Astrocyte of the spinal cord (primary cell): ENCODE data around the gene DBF4B.

Source experiments
- DNase-seq: peaks from one replicate; pipeline ENCODE4 v3.0.0; 2011; ENCODE audit warnings: low read depth, low spot score
- H3K4me3 ChIP-seq: 2 replicates; pipeline ENCODE4 v1.5.1; 2011; ENCODE audit warnings: low read depth, mild to moderate bottlenecking, low read length, moderate library complexity
- in situ Hi-C: cut with HindIII; loops from 2 replicates; pipeline ENCODE4 v1.10.0; 2017; ENCODE audit warnings: low sequenced_read_pairs
- TF ChIP-seq, protein P1 (sequence below): IDR thresholded peaks from 2 replicates; pipeline ENCODE4 v1.5.1; 2012; ENCODE audit warnings: low read depth, mild to moderate bottlenecking, low read length, inconsistent platforms

DBF4B gene, protein sequence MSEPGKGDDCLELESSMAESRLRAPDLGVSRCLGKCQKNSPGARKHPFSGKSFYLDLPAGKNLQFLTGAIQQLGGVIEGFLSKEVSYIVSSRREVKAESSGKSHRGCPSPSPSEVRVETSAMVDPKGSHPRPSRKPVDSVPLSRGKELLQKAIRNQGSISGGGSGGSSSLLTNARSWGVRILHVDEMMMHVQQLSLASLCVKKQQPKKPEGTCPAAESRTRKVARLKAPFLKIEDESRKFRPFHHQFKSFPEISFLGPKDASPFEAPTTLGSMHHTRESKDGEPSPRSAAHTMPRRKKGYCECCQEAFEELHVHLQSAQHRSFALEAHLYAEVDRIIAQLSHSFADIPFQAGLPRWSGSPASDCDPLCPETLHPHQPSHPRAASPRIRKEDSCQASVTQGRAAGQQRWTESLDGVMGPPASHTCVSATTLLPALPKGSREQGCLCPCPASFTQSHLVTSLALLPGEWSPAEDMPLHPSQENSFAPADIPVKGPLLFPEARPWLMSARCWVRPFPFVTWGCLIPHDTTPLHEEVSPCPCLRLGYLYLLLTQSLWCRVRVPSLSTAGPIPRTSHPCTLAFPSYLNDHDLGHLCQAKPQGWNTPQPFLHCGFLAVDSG

DNA sequence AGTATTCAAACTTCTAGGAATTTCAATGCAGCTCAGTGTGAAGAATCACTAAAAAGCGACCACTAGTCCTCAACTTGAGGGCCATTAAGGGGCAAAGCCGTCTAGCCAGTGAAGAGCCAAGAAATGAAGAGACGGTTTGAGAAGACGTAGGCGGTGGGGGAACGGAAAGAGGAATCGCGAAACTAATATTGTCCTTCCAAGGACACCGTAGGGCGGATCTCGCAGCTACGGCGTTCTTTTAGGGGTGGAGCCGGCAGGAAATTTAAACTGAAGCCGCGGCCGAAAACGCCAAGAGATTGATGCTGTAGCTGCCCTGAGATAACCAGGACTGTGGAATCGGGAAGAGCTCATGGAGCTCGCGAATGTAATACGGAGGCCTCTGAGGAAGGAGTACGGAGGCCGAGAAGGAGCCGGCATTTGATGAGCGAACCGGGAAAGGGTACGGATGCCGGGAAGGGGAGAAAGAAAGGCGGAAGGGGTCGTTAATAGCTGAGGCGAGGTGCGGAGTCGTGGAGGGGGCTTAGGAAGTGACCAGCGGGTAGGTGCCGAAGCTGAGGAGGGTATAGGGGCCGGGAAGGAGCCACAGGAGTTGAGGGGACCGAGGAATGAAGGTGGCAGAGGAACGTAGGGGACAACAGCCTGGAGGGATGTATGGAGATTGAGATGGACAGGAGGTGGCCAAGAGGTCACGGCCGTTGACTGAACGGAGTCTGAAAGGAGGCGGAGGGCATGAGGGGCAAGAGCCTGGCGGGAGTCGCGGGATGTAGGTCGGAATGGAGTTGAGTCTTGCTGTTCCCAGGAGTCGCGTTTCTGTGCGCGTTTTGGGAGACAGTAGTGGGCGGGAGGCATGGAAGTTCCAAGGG lies at the start of gene DBF4B:
DBF4B (plus strand) TSS at position 265 of the 863 bp plus-strand sequence; CDS start at position 421, 156 bp downstream.
- TF ChIP-seq, protein P1, sequence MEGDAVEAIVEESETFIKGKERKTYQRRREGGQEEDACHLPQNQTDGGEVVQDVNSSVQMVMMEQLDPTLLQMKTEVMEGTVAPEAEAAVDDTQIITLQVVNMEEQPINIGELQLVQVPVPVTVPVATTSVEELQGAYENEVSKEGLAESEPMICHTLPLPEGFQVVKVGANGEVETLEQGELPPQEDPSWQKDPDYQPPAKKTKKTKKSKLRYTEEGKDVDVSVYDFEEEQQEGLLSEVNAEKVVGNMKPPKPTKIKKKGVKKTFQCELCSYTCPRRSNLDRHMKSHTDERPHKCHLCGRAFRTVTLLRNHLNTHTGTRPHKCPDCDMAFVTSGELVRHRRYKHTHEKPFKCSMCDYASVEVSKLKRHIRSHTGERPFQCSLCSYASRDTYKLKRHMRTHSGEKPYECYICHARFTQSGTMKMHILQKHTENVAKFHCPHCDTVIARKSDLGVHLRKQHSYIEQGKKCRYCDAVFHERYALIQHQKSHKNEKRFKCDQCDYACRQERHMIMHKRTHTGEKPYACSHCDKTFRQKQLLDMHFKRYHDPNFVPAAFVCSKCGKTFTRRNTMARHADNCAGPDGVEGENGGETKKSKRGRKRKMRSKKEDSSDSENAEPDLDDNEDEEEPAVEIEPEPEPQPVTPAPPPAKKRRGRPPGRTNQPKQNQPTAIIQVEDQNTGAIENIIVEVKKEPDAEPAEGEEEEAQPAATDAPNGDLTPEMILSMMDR: no peak
- peak within 1 kb of the TSS; percentile 99 for H3K4me3 ChIP-seq
- DNase-seq: peak; percentile 93
- in situ Hi-C loops: no loop called here

DNA sequence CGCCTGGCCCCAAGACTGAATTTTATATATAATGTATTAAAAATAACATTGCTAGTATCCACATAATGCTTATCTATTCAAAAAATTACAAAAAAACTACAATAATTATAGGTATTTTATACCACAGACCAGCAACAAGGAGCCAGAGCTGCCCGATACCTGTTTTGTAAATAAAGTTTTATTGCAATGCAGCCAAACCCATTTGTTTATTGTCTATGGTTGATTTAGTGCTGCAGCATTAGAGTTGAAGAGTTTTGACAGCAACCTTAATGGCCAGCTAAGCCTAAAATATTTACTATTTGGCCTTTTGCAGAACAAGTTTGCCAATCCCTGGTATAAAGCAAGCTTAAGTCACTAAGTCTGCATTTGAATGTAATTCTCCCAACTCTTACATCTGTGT lies 46.6 kb upstream of the DBF4B start:
- in situ Hi-C loops: no loop called here
- DNase-seq: no peak
- no peak overlapping the region for H3K4me3 ChIP-seq
- TF ChIP-seq, protein P1: no peak

- no peak overlapping the region for H3K4me3 ChIP-seq
- in situ Hi-C loops: no loop called here
- no peak for DNase-seq
- TF ChIP-seq, protein P1: no peak
Observed at GRCh38 chr17:44663095-44663494, 45.4 kb upstream of the DBF4B start.

- DNase-seq: no peak
- in situ Hi-C loops: no loop called here
- no peak overlapping the region for H3K4me3 ChIP-seq
- TF ChIP-seq, protein P1: no peak
Observed at GRCh38 chr17:44664867-44665266, 43.6 kb upstream of the DBF4B start.

DNA sequence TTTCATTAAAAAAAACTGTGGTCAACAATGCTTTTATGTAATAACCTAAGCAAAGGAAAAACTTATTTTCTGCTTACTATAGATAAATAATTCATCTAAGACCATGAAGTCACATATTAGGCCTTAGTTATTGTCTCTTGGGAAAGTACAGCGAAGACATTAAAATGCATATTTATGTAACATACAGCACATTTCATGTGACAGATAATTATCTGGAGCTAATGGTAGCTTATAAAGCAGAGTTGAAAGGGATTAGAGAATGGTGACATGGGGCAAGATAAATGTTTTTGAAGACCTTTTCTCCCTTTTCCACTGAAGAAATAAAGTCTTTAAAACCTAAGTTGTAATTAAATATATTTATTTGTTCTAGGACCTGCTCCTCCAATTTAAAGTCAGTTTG lies 42.5 kb upstream of the DBF4B start:
- no peak for DNase-seq
- H3K4me3 ChIP-seq: no peak overlapping the region
- in situ Hi-C loops: no loop called here
- TF ChIP-seq, protein P1: no peak

DNA sequence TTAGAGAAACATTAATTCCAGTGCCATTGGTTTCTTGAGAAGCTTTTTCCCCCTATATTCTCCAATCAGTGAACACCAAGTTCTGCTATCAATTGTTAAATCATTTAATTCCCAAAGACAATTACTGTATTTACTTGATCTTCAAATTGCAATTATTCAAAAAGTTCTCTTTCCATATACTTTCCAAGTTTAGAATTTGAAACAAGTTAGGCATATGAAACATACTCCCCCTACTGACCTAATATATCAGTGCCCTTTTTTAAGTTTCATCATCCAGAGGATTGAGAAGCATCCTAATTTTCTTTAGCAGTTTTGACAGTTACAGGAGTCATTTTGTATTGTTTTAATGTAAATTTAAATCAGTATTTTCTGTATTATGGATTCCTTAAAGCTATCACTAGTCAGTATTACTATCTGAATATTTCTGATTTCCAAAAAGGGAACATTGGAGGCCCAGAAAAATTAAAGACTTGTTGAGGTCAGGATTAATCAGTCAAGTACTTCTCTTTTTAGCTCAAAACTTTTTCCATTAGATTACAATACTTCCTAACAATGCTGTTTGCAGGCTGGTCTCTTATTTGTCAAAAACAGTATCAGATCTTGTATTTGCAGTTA lies 35.9 kb upstream of the DBF4B start:
- in situ Hi-C loops: no loop called here
- TF ChIP-seq, protein P1: peak; percentile 63
- peak; percentile 52 for DNase-seq
- H3K4me3 ChIP-seq: no peak overlapping the region
